Measurements from ENCODE around the gene SPON1. TPM values are rescaled to one million over a fixed set of nuclear protein-coding genes. Genes with fewer than 3 reads are reported as not detected.

Gene SPON1
- total and polyA plus RNA-seq, 2 of the 8 experiments (the other 6 are each of a cell fraction or from before 2014, with no cell fraction given), result 1.5 to 5.4 TPM

DNA sequence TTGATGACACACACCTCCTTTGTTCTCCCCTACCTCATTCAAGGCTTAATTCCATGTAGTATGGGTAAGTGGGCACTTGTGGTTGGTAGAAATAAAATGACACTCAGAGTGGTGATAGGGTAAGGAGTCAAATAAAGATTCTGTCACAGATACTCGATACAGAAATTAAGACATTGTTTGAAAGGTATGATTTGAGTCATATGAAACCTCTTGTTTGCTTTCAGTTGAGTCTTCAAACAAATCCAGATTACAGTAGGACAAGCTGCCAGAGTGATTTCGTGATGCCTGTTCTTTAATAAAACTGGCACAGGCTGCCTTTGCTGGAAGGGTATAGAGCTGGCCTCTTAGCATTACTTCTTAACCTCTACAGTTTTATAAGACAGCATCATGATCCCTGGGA, 182.4 kb downstream of the SPON1 start:
- Histone ChIP-seq H2BK20ac (ENCODE audit: low read length) (no peak overlapping the region), H3K18ac (ENCODE audit: extremely low read depth, low read length) (no peak overlapping the region), H4K8ac (ENCODE audit: extremely low read depth, insufficient read depth, low read length) (no peak overlapping the region), H2BK15ac (ENCODE audit: low read length) (no peak overlapping the region), H4K20me1 (replicated peaks in 1 of 2; ENCODE audit: control insufficient read depth in 1 of 2, insufficient read depth in 2 of 2, low read length in 2 of 2) (no peaks in the 10 kb centered on the region), H3K4ac (replicated peaks; ENCODE audit: insufficient read length, low read depth, low read length) (no peak overlapping the region), H3K36me3 (ENCODE audit: control insufficient read depth in 2 of 4, insufficient read depth in 4 of 4, low read length in 3 of 4) (no peaks in the 10 kb centered on the region), H3K23ac (ENCODE audit: insufficient read length) (no peak overlapping the region), H3K27me3 (replicated peaks in 1 of 4; ENCODE audit: control insufficient read depth in 3 of 4, extremely low read depth in 1 of 4, insufficient read depth in 3 of 4, low read length in 3 of 4) (no peaks in the 10 kb centered on the region), H3K23me2 (ENCODE audit: low read depth, low read length) (no peaks in the 10 kb centered on the region), H3K4me2 (ENCODE audit: insufficient read depth in 1 of 2, low read depth in 2 of 2, low read length in 2 of 2) (no peak overlapping the region), H2BK5ac (ENCODE audit: low read depth, low read length) (no peak overlapping the region), H2BK12ac (ENCODE audit: low read depth, low read length) (no peak overlapping the region), H3K27ac (ENCODE audit: low read depth, low read length) (no peak overlapping the region), H3K9ac (replicated peaks in 1 of 4; ENCODE audit: extremely low read depth in 1 of 4, low read depth in 3 of 4, low read length in 3 of 4) (no peak overlapping the region), H3K79me2 (ENCODE audit: control insufficient read depth in 1 of 2, insufficient read depth in 2 of 2, low read length in 2 of 2) (no peaks in the 10 kb centered on the region), H3K9me3 (ENCODE audit: insufficient read depth in 2 of 2, low read depth in 1 of 2, low read length in 1 of 2) (no peaks in the 10 kb centered on the region), H2AK5ac (ENCODE audit: low read depth, low read length) (no peak overlapping the region), H2BK120ac (replicated peaks; ENCODE audit: low read depth, low read length) (no peak overlapping the region), H3K14ac (ENCODE audit: insufficient read length) (no peak overlapping the region), H3K4me1 (replicated peaks in 1 of 4; ENCODE audit: control insufficient read depth in 3 of 4, insufficient read depth in 4 of 4, low read length in 3 of 4) (no peaks in the 10 kb centered on the region), H4K91ac (replicated peaks; ENCODE audit: insufficient read length, low read length) (no peak overlapping the region), H3K4me3 (ENCODE audit: extremely low read depth in 1 of 4, insufficient read depth in 2 of 4, low read depth in 3 of 4, low read length in 4 of 4) (no peak overlapping the region), H4K5ac (ENCODE audit: insufficient read length, low read depth, low read length) (no peak overlapping the region), H2AFZ (ENCODE audit: low read length) (no peak overlapping the region), H3K56ac (replicated peaks; ENCODE audit: insufficient read length, low read depth, low read length) (no peak overlapping the region), H3K79me1 (ENCODE audit: low read depth, low read length) (no peaks in the 10 kb centered on the region)
- ChIA-PET POLR2A (ENCODE audit: partially characterized antibody) (no interaction called here), CTCF (ENCODE audit: partially characterized antibody) (interaction anchor here (0.6 to 1.8 kb wide), 3 partner anchors 17 to 189 kb away, joined by 3 to 6 read pairs (median 3); no protein-coding TSS in a partner anchor)
- 91% methylated on average over 2 of the region's 2 CpGs; no CpG with 5 or more reads in 1 of the 2 experiments for WGBS, 2 experiments (ENCODE audit: extremely low coverage in 1 of 2, insufficient coverage in 1 of 2, insufficient read length in 1 of 2, insufficient replicate concordance in 2 of 2, low coverage in 1 of 2, low lambda C conversion rate in 2 of 2, missing lambda C conversion rate in 1 of 2)
- FAIRE-seq (no peak), DNase-seq (ENCODE audit: low read depth in 1 of 2, low spot score in 2 of 2) (no peak)
- TF ChIP-seq TEAD4 (IDR thresholded peaks at IDR 0.05; ENCODE audit: low read depth, low read length), result no peak
- no peak for TF ChIP-seq SIN3A (conservative IDR thresholded peaks at IDR 0.05 in 1 of 2, IDR thresholded peaks at IDR 0.05 in 1 of 2; ENCODE audit: low read depth in 1 of 2, low read length in 2 of 2)
